ENCODE measurements around the gene HEATR5A.

GRCh38 chr14:31243860-31244259, 176.5 kb downstream of the HEATR5A start:
- no peak for TF ChIP-seq CTCF (IDR thresholded peaks at IDR 0.05)
- no peak for TF ChIP-seq ZFX (IDR thresholded peaks at IDR 0.05; ENCODE audit: borderline replicate concordance)
